Endodermal cell (in vitro differentiated cells): ENCODE data around the gene DISP3. TPM values are rescaled to one million over a fixed set of nuclear protein-coding genes. Genes with fewer than 3 reads are reported as not detected.

Experiments
- DNase-seq: peaks from one replicate; pipeline ENCODE4 v3.0.0-alpha.2; 2017
- H3K27ac ChIP-seq: 2 replicates; pipeline ENCODE4 v1.5.1; 2013; ENCODE audit warnings: mild to moderate bottlenecking, low read depth, low read length, moderate library complexity
- H3K27me3 ChIP-seq: 2 replicates; pipeline ENCODE4 v1.6.1; 2013; ENCODE audit warnings: mild to moderate bottlenecking, low read length, moderate library complexity; ENCODE audit not compliant: insufficient read depth, control insufficient read depth, poor library complexity, severe bottlenecking
- H3K36me3 ChIP-seq: 2 replicates; pipeline ENCODE4 v1.7.0; 2013; ENCODE audit warnings: mild to moderate bottlenecking, low read length, moderate library complexity; ENCODE audit not compliant: control insufficient read depth, insufficient read depth
- H3K4me1 ChIP-seq: one replicate; pipeline ENCODE4 v1.7.0; 2013; ENCODE audit warnings: low read length; ENCODE audit not compliant: control insufficient read depth, insufficient read depth
- H3K4me3 ChIP-seq: 2 replicates; pipeline ENCODE4 v1.5.1; 2013; ENCODE audit warnings: mild to moderate bottlenecking, low read length, moderate library complexity
- H3K9ac ChIP-seq: 2 replicates; pipeline ENCODE4 v1.6.1; 2013; ENCODE audit warnings: mild to moderate bottlenecking, low read length, moderate library complexity; ENCODE audit not compliant: poor library complexity, severe bottlenecking; ENCODE audit errors: extremely low read depth
- H3K9me3 ChIP-seq: 2 replicates; pipeline ENCODE4 v1.6.1; 2013; ENCODE audit warnings: mild to moderate bottlenecking, low read length, moderate library complexity; ENCODE audit not compliant: control insufficient read depth
- H3K27ac Mint-ChIP-seq: 2 replicates; pipeline ENCODE4 v1.8.0; 2020; ENCODE audit warnings: mixed read lengths
- H3K27me3 Mint-ChIP-seq: 2 replicates; pipeline ENCODE4 v1.8.0; 2021; ENCODE audit warnings: mild to moderate bottlenecking, mixed read lengths; ENCODE audit not compliant: insufficient read depth
- H3K36me3 Mint-ChIP-seq: 2 replicates; pipeline ENCODE4 v1.8.0; 2020; ENCODE audit warnings: low read depth, mixed read lengths
- H3K4me1 Mint-ChIP-seq: 2 replicates; pipeline ENCODE4 v1.8.0; 2020; ENCODE audit warnings: mixed read lengths
- H3K4me3 Mint-ChIP-seq: 2 replicates; pipeline ENCODE4 v1.8.0; 2020; ENCODE audit warnings: mild to moderate bottlenecking, moderate library complexity, mixed read lengths
- H3K9me3 Mint-ChIP-seq: 2 replicates; pipeline ENCODE4 v1.8.0; 2020; ENCODE audit warnings: mild to moderate bottlenecking, mixed read lengths
- WGBS, 2 experiments: methylation state at CpG; one replicate each; pipeline versions ENCODE4 v1.1.5 to v1.1.7; 2013; ENCODE audit warnings: missing lambda C conversion rate in 2 of 2, mixed read lengths in 1 of 2; ENCODE audit not compliant: insufficient coverage in 1 of 2, insufficient read length in 1 of 2; 5-methylcytosine and 5-hydroxymethylcytosine counted together
- total RNA-seq, 2 donors: library from RNA; stranded (reverse); fragmentation: NEBNext Ultra II Directional in 1 of 2; extraction: Animal tissue kit (Norgen Biotek cat#: 25700) in 1 of 2; gene quantifications; 2 replicates in 1 of 2; 3 replicates in 1 of 2; pipeline ENCODE4 v1.2.1, GENCODE V29; 2021
- TF ChIP-seq, protein P1 (sequence below): fragments of 200-600 bp; sonication (generic); conservative IDR thresholded peaks from 2 replicates; pipeline ENCODE4 v1.5.0; 2021; ENCODE audit warnings: antibody characterized with exemption, mild to moderate bottlenecking

The DISP3 gene
- total RNA-seq, 2 donors from 2014 or later: 9.6 to 11.6 TPM

- 62 to 69% methylated on average over 2 of the region's 2 CpGs for WGBS, 2 experiments
- Histone ChIP-seq H3K4me3 (no peak overlapping the region), H3K27ac (no peak overlapping the region), H3K36me3 (no peaks in the 10 kb centered on the region), H3K9ac (no peak overlapping the region), H3K27me3 (peaks cover 19% of the 10 kb centered on the region), H3K4me1 (no peaks in the 10 kb centered on the region), H3K9me3 (no peaks in the 10 kb centered on the region)
- H3K36me3 Mint-ChIP-seq: no peaks in the 10 kb centered on the region
- TF ChIP-seq, protein P1, sequence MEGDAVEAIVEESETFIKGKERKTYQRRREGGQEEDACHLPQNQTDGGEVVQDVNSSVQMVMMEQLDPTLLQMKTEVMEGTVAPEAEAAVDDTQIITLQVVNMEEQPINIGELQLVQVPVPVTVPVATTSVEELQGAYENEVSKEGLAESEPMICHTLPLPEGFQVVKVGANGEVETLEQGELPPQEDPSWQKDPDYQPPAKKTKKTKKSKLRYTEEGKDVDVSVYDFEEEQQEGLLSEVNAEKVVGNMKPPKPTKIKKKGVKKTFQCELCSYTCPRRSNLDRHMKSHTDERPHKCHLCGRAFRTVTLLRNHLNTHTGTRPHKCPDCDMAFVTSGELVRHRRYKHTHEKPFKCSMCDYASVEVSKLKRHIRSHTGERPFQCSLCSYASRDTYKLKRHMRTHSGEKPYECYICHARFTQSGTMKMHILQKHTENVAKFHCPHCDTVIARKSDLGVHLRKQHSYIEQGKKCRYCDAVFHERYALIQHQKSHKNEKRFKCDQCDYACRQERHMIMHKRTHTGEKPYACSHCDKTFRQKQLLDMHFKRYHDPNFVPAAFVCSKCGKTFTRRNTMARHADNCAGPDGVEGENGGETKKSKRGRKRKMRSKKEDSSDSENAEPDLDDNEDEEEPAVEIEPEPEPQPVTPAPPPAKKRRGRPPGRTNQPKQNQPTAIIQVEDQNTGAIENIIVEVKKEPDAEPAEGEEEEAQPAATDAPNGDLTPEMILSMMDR: no peak
- peaks cover 13% of the 10 kb centered on the region for H3K27me3 Mint-ChIP-seq
- H3K4me3 Mint-ChIP-seq: no peak overlapping the region
- no peaks in the 10 kb centered on the region for H3K4me1 Mint-ChIP-seq
- H3K27ac Mint-ChIP-seq: no peak overlapping the region
- DNase-seq: no peak
- no peaks in the 10 kb centered on the region for H3K9me3 Mint-ChIP-seq
These were observed 12.5 kb upstream of the DISP3 start for GRCh38 chr1:11466416-11466815.

DNA sequence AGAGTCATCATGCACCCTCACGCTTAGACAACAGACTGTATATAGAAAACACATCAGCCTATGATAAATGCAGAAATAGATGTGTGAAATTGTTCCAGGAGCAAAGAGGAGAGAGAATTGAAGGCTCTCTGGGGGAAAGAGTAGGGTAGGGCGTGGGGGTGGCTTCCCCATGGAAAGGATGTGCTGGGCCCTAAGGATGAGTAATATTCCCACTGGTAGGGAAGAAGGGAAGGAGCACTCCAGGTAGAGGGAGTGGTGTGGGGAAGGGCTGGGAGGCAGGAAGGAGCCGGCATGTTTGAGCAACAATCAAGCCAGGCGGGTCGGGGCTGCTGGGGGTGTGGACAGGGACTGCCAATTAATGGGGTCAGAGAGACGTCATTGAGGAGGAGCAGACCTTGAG, 10.1 kb upstream of the DISP3 start:
- Mint-ChIP-seq H3K9me3 (no peaks in the 10 kb centered on the region), H3K27ac (no peak overlapping the region), H3K4me1 (no peaks in the 10 kb centered on the region), H3K36me3 (no peaks in the 10 kb centered on the region), H3K27me3 (peaks cover 8% of the 10 kb centered on the region), H3K4me3 (no peak overlapping the region)
- H3K27ac ChIP-seq: no peak overlapping the region
- peaks cover 19% of the 10 kb centered on the region for H3K27me3 ChIP-seq
- TF ChIP-seq, protein P1: no peak
- DNase-seq: no peak
- no peaks in the 10 kb centered on the region for H3K4me1 ChIP-seq
- H3K9me3 ChIP-seq: no peaks in the 10 kb centered on the region
- H3K4me3 ChIP-seq: no peak overlapping the region
- WGBS, 2 experiments: 73% methylated on average over 6 of the region's 6 CpGs; no CpG with 5 or more reads in 1 of the 2 experiments
- H3K9ac ChIP-seq: no peak overlapping the region
- no peaks in the 10 kb centered on the region for H3K36me3 ChIP-seq

DNA sequence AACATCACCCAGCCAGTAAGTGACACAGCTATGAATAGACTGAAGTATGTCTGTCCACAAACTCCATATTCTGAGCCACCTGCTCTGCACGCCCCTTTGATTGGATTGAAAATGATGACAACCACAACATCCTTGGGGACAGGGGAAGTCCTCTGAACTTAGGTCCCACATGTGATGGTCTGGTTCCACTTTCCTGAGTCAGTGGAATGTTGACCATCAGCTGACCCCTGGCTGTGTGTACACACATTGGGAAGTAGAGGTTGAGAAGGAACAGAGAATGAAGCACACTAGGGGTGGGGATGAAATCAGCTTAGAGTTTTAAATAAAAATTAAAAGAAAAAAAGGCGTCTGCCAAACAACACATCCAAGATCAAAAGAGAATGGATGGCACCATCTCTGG, 8.0 kb upstream of the DISP3 start:
- no peaks in the 10 kb centered on the region for H3K4me1 Mint-ChIP-seq
- DNase-seq: no peak

More for the DNA sequence above, 8.0 kb upstream of the DISP3 start:
- peaks cover 19% of the 10 kb centered on the region for H3K27me3 ChIP-seq
- H3K9ac ChIP-seq: no peak overlapping the region
- TF ChIP-seq, protein P1: no peak
- Mint-ChIP-seq H3K9me3 (no peaks in the 10 kb centered on the region), H3K27me3 (peaks cover 6% of the 10 kb centered on the region), H3K4me3 (no peak overlapping the region), H3K36me3 (no peaks in the 10 kb centered on the region), H3K27ac (no peak overlapping the region)
- WGBS, 2 experiments: 63 to 80% methylated on average over 1 to 2 of the region's 2 CpGs
- H3K4me1 ChIP-seq: no peaks in the 10 kb centered on the region
- no peak overlapping the region for H3K4me3 ChIP-seq
- no peak overlapping the region for H3K27ac ChIP-seq
- no peaks in the 10 kb centered on the region for H3K36me3 ChIP-seq
- H3K9me3 ChIP-seq: no peaks in the 10 kb centered on the region
